Keratinocyte (primary cell): Measurements from ENCODE around the gene RHOBTB3.

Source experiments
- EZH2 ChIP-seq: IDR thresholded peaks from one replicate; pipeline ENCODE4 v1.6.1; 2012; ENCODE audit warnings: inconsistent platforms, mild to moderate bottlenecking, low read length, moderate library complexity
- TF ChIP-seq, protein P1 (sequence below), 3 experiments: IDR thresholded peaks in 1 of 3; conservative IDR thresholded peaks in 1 of 3; optimal IDR thresholded peaks in 1 of 3; 2 replicates in 2 of 3; 3 replicates in 1 of 3; pipeline versions ENCODE3 to v1.5.1; 2011; ENCODE audit warnings: low read length in 3 of 3, mild to moderate bottlenecking in 3 of 3, moderate library complexity in 2 of 3, control low read depth in 1 of 3, inconsistent platforms in 1 of 3; ENCODE audit not compliant: insufficient read depth in 2 of 3; ENCODE audit errors: extremely low read depth in 1 of 3

DNA sequence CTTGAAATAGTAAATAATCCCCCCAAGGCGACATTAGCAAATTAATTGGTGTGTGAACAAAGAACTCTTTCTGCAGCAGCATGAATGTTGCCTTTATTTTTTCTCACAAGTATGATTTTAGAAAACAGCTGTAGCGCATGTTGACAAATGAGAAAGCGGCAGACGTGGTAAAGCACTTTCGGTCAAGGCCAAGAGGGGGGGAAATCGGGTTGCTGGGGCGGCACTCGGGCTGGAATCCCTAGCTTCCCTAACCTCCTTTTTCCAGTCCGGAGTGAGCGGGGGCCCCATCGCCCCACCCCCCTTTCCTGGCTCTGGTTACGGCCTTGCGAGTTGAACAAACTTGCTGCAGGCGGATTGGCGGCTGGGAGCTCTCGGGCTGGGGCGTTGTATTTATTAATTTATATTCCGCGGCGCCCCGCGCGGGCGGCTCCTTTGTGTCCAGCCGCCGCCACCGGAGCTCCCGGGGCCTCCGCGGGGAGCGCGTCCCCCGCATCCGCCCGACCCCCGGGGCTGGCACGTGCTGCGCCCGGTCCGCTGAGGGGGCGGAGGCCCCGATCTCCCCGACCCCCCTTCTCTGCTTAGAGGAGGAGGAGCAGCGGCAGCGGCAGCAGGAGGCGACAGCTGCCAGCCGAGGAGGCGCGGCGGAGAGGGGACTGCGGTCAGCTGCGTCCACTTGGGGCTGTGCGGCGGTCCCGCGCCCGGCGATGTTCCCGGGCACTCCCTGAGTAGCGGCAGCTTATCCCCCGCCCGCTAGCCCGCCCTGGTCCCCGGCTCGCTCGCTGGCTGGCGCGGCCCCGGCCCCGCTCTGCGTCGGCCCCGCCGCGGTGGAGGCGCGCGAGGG lies at the start of gene RHOBTB3:
- TF ChIP-seq, protein P1, sequence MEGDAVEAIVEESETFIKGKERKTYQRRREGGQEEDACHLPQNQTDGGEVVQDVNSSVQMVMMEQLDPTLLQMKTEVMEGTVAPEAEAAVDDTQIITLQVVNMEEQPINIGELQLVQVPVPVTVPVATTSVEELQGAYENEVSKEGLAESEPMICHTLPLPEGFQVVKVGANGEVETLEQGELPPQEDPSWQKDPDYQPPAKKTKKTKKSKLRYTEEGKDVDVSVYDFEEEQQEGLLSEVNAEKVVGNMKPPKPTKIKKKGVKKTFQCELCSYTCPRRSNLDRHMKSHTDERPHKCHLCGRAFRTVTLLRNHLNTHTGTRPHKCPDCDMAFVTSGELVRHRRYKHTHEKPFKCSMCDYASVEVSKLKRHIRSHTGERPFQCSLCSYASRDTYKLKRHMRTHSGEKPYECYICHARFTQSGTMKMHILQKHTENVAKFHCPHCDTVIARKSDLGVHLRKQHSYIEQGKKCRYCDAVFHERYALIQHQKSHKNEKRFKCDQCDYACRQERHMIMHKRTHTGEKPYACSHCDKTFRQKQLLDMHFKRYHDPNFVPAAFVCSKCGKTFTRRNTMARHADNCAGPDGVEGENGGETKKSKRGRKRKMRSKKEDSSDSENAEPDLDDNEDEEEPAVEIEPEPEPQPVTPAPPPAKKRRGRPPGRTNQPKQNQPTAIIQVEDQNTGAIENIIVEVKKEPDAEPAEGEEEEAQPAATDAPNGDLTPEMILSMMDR (optimal IDR thresholded peaks at IDR 0.05 in 1 of 3, IDR thresholded peaks at IDR 0.05 in 1 of 3, conservative IDR thresholded peaks at IDR 0.05 in 1 of 3; ENCODE audit: extremely low read depth in 1 of 3, insufficient read depth in 2 of 3, low read length in 3 of 3), result no peak
- TF ChIP-seq EZH2, result no peak
